Fibroblast of lung (primary cell): Measurements from ENCODE around the gene ANKRD10.

Source experiments
- EZH2 ChIP-seq: IDR thresholded peaks from 2 replicates; pipeline ENCODE4 v1.5.1; 2012; ENCODE audit warnings: low read length, control low read depth, mild to moderate bottlenecking; ENCODE audit errors: missing control alignments
- TF ChIP-seq, protein P1 (sequence below), 2 donors: IDR thresholded peaks in 1 of 2; conservative IDR thresholded peaks in 1 of 2; 1 replicate in 1 of 2; 2 replicates in 1 of 2; pipeline ENCODE4 v1.5.1; 2011 to 2012; ENCODE audit warnings: low read length in 2 of 2, control low read depth in 1 of 2, inconsistent platforms in 1 of 2, low read depth in 1 of 2, mild to moderate bottlenecking in 1 of 2

DNA sequence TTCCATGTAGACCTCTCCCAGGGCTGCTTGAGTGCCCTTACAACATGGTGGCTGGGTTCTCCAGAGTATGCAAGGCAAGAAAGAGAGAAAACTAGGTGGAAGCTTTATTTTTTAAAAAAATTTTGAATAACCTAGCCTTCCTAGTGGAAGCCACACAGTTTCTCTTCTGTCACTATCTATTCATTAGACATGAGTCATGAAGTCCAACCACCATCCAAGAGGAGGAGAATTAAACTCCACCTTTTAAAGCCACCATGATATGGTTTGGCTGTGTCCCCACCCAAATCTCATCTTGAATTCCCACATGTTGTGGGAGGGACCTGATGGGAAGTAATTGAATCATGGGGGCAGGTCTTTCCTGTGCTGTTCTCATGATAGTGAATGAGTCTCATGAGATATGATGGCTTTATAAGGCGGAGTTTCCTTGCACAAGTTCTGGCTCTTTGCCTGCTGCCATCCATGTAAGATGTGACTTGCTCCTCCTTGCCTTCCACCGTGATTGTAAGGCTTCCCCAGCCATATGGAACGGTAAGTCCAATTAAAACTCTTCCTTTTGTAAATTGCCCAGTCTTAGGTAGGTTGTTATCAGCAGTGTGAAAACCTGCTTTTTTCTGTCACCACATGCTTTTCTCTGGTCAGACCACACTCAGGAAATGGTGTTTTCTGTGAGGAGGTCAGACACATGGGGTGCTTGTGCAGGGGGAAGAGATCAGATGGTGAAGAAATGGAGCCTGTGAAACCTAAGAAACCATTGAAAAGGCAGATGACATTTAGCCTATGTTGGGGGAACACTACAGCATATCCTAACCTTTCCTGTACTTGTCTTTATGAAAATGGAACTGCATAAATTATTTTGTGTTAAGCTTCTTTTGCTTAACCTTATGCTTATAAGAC, 57.7 kb downstream of the ANKRD10 start:
- TF ChIP-seq, protein P1, sequence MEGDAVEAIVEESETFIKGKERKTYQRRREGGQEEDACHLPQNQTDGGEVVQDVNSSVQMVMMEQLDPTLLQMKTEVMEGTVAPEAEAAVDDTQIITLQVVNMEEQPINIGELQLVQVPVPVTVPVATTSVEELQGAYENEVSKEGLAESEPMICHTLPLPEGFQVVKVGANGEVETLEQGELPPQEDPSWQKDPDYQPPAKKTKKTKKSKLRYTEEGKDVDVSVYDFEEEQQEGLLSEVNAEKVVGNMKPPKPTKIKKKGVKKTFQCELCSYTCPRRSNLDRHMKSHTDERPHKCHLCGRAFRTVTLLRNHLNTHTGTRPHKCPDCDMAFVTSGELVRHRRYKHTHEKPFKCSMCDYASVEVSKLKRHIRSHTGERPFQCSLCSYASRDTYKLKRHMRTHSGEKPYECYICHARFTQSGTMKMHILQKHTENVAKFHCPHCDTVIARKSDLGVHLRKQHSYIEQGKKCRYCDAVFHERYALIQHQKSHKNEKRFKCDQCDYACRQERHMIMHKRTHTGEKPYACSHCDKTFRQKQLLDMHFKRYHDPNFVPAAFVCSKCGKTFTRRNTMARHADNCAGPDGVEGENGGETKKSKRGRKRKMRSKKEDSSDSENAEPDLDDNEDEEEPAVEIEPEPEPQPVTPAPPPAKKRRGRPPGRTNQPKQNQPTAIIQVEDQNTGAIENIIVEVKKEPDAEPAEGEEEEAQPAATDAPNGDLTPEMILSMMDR (conservative IDR thresholded peaks at IDR 0.05 in 1 of 2, IDR thresholded peaks at IDR 0.05 in 1 of 2; ENCODE audit: low read depth in 1 of 2, low read length in 2 of 2): no peak
- no peak for TF ChIP-seq EZH2
